OCI-LY1 (cell line): Measurements from ENCODE around the gene IL11.
"Not testable (repeated sequence)": the region's sequence is repeated elsewhere in the genome, so short reads cannot be mapped to it uniquely, and the experiment has no call there.

ENCODE experiments used
- CTCF ChIP-seq: fragments of 200-600 bp; sonication (generic), shearing (Covaris generic); IDR thresholded peaks from 2 replicates; pipeline ENCODE4 v1.5.1; 2017; ENCODE audit warnings: mild to moderate bottlenecking, antibody characterized with exemption, low read length, moderate library complexity, mixed read lengths
- EZH2 ChIP-seq: fragments of 200-600 bp; sonication (generic), shearing (Covaris generic); IDR thresholded peaks from 2 replicates; pipeline ENCODE4 v1.8.0; 2017; ENCODE audit warnings: borderline replicate concordance, mixed run types, mild to moderate bottlenecking, antibody characterized with exemption, low read length, moderate library complexity, mixed read lengths

GRCh38 chr19:55409179-55409578 is 38.9 kb upstream of the IL11 start:
- TF ChIP-seq CTCF, EZH2: not testable (repeated sequence)
